Measurements from ENCODE around the gene GALNT11. TPM values are rescaled to one million over a fixed set of nuclear protein-coding genes. Genes with fewer than 3 reads are reported as not detected.
"Not testable (repeated sequence)": the region's sequence is repeated elsewhere in the genome, so short reads cannot be mapped to it uniquely, and the experiment has no call there.

The GALNT11 gene
- total RNA-seq, 1 donor from 2014 or later = 146 TPM

- Histone ChIP-seq H3K27me3 (no peaks in the 10 kb centered on the region), H3K9me3 (peaks cover 5 to 42% of the 10 kb centered on the region in 2 donors), H3K4me1 (no peaks in the 10 kb centered on the region), H3K36me3 (peaks cover 3 to 19% of the 10 kb centered on the region in 2 donors), H3K27ac (no peak overlapping the region), H3K4me3 (no peak overlapping the region)
- TF ChIP-seq CTCF (IDR thresholded peaks at IDR 0.05) = no peak
- DNase-seq (ENCODE audit: low spot score in 2 of 2) = no peak
- intact Hi-C loops (cut with DNase I) = no loop called here
These were observed 10.3 kb downstream of the GALNT11 start for GRCh38 chr7:152035817-152036216.

GRCh38 chr7:152038410-152038809 lies 12.9 kb downstream of the GALNT11 start:
- H3K27me3 ChIP-seq; H3K4me3 ChIP-seq; H3K27ac ChIP-seq; intact Hi-C loops (cut with DNase I); H3K4me1 ChIP-seq; DNase-seq (ENCODE audit: low spot score in 2 of 2): not testable (repeated sequence)
- Histone ChIP-seq H3K9me3 (peaks cover 5 to 42% of the 10 kb centered on the region in 2 donors), H3K36me3 (peaks cover 3 to 23% of the 10 kb centered on the region in 2 donors)

- intact Hi-C loops (cut with DNase I); DNase-seq (ENCODE audit: low spot score in 2 of 2); H3K4me1 ChIP-seq; H3K27ac ChIP-seq; H3K4me3 ChIP-seq; H3K27me3 ChIP-seq: not testable (repeated sequence)
- peaks cover 9 to 52% of the 10 kb centered on the region in 2 donors for H3K9me3 ChIP-seq
- H3K36me3 ChIP-seq = peaks cover 0 to 17% of the 10 kb centered on the region in 2 donors
These were observed 17.6 kb downstream of the GALNT11 start for GRCh38 chr7:152043086-152043485.

GRCh38 chr7:152044909-152045308 lies 19.4 kb downstream of the GALNT11 start:
- H3K9me3 ChIP-seq = peaks cover 12 to 40% of the 10 kb centered on the region in 2 donors
- H3K4me3 ChIP-seq; H3K27ac ChIP-seq; H3K27me3 ChIP-seq; intact Hi-C loops (cut with DNase I); DNase-seq (ENCODE audit: low spot score in 2 of 2); H3K4me1 ChIP-seq: not testable (repeated sequence)
- peaks cover 0 to 11% of the 10 kb centered on the region in 2 donors for H3K36me3 ChIP-seq

GRCh38 chr7:152046531-152046930 lies 21.1 kb downstream of the GALNT11 start:
- Histone ChIP-seq H3K4me1 (peaks cover 0 to 3% of the 10 kb centered on the region in 2 donors), H3K4me3 (no peak overlapping the region), H3K36me3 (peaks cover 0 to 4% of the 10 kb centered on the region in 2 donors), H3K27me3 (no peaks in the 10 kb centered on the region), H3K27ac (no peak overlapping the region), H3K9me3 (peaks cover 12 to 40% of the 10 kb centered on the region in 2 donors)
- no peak for DNase-seq (ENCODE audit: low spot score in 2 of 2)
- intact Hi-C loops (cut with DNase I) = no loop called here
- no peak for TF ChIP-seq CTCF (IDR thresholded peaks at IDR 0.05)

GRCh38 chr7:152048051-152048450 lies 22.6 kb downstream of the GALNT11 start:
- H3K27me3 ChIP-seq = no peaks in the 10 kb centered on the region
- intact Hi-C loops (cut with DNase I) = no loop called here

GRCh38 chr7:152050547-152050971 lies 25.1 kb downstream of the GALNT11 start:
- Histone ChIP-seq H3K36me3 (no peaks in the 10 kb centered on the region), H3K9me3 (peaks cover 6 to 18% of the 10 kb centered on the region in 2 donors), H3K27me3 (no peaks in the 10 kb centered on the region), H3K4me3 (no peak overlapping the region), H3K27ac (no peak overlapping the region), H3K4me1 (peaks cover 0 to 3% of the 10 kb centered on the region in 2 donors)
- intact Hi-C loops (cut with DNase I) = no loop called here
- DNase-seq (ENCODE audit: low spot score in 2 of 2) = no peak
- TF ChIP-seq CTCF (IDR thresholded peaks at IDR 0.05) = no peak

More at GRCh38 chr7:152048051-152048450, 22.6 kb downstream of the GALNT11 start:
- Histone ChIP-seq H3K27ac (no peak overlapping the region), H3K4me1 (peaks cover 0 to 3% of the 10 kb centered on the region in 2 donors), H3K36me3 (no peaks in the 10 kb centered on the region), H3K9me3 (peaks cover 12 to 40% of the 10 kb centered on the region in 2 donors), H3K4me3 (no peak overlapping the region)
- DNase-seq (ENCODE audit: low spot score in 2 of 2) = no peak
- no peak for TF ChIP-seq CTCF (IDR thresholded peaks at IDR 0.05)

Data from ascending aorta (tissue), 2 donors.